BJ (cell line): Measurements from ENCODE around the gene USH2A. TPM values are rescaled to one million over a fixed set of nuclear protein-coding genes. Genes with fewer than 3 reads are reported as not detected.

Experiments used
- CTCF ChIA-PET: fragments of 350-600 bp; formaldehyde crosslinking; extraction: SDS; loops from one replicate; lab custom pipeline; 2021; ENCODE audit warnings: antibody characterized with exemption, inconsistent platforms; lab: Yijun Ruan, JAX
- POLR2A ChIA-PET: fragments of 300-600 bp; sonication (Branson Sonifier 250); formaldehyde crosslinking; extraction: SDS; loops from one replicate; lab custom pipeline; 2021; ENCODE audit warnings: antibody characterized with exemption; lab: Charles Lee
- DNase-seq: peaks from one replicate; pipeline ENCODE4 v3.0.0-alpha.2; 2011; ENCODE audit warnings: low read depth
- H3K27me3 ChIP-seq: 2 replicates; pipeline ENCODE4 v1.6.0; 2011; ENCODE audit warnings: low read length; ENCODE audit not compliant: control insufficient read depth, insufficient read depth
- H3K36me3 ChIP-seq: 2 replicates; pipeline ENCODE4 v1.5.1; 2011; ENCODE audit warnings: low read length; ENCODE audit not compliant: control insufficient read depth, insufficient read depth
- H3K4me3 ChIP-seq: 2 replicates; pipeline ENCODE4 v1.5.1; 2011; ENCODE audit warnings: low read depth, mild to moderate bottlenecking, control low read depth, low read length
- polyA plus RNA-seq: library from polyadenylated mRNA; depleted of rRNA; stranded (reverse); fragments of >200 nt; gene quantifications from 2 replicates; pipeline ENCODE4 v1.2.3, GENCODE V29; 2011
- small RNA-seq: library from RNA; depleted of rRNA; stranded (forward); fragments of <200 nt; gene quantifications from one replicate; pipeline ENCODE3, GENCODE V24; 2012; ENCODE audit warnings: low replicate concordance, low read depth; ENCODE audit not compliant: insufficient read length
- TF ChIP-seq, protein P1 (sequence below): IDR thresholded peaks from 2 replicates; pipeline ENCODE4 v1.5.1; 2011; ENCODE audit warnings: low read depth, mild to moderate bottlenecking, control low read depth, inconsistent platforms, low read length, moderate library complexity; ENCODE audit not compliant: insufficient read depth

Gene USH2A
- polyA plus RNA-seq, 1 experiment: under 0.01 TPM

DNA sequence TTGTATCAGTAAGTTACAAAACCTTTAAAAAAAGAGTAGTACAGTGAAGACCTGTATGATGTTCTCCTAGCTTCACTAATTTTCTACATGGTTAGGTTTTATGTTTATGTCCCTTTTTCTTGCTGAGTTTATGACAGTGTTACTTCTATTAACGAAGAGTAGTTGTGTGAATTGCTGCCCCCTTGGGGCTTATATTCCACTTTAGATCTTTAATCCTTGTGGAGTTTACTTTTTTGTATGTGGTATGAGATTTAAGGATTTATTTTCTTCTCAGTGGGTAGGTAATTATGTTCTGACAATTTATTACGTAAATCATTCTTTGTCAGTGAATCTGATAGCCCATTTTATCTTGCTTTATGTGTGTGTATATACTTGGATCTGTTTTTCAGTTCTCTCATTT, 841.4 kb downstream of the USH2A start:
- CTCF ChIA-PET: no interaction called here
- no peaks in the 10 kb centered on the region for H3K27me3 ChIP-seq
- no peak for DNase-seq
- H3K36me3 ChIP-seq: no peaks in the 10 kb centered on the region; the same call in 1 of the 2 replicates
- TF ChIP-seq, protein P1, sequence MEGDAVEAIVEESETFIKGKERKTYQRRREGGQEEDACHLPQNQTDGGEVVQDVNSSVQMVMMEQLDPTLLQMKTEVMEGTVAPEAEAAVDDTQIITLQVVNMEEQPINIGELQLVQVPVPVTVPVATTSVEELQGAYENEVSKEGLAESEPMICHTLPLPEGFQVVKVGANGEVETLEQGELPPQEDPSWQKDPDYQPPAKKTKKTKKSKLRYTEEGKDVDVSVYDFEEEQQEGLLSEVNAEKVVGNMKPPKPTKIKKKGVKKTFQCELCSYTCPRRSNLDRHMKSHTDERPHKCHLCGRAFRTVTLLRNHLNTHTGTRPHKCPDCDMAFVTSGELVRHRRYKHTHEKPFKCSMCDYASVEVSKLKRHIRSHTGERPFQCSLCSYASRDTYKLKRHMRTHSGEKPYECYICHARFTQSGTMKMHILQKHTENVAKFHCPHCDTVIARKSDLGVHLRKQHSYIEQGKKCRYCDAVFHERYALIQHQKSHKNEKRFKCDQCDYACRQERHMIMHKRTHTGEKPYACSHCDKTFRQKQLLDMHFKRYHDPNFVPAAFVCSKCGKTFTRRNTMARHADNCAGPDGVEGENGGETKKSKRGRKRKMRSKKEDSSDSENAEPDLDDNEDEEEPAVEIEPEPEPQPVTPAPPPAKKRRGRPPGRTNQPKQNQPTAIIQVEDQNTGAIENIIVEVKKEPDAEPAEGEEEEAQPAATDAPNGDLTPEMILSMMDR: no peak
- POLR2A ChIA-PET: no interaction called here
- H3K4me3 ChIP-seq: no peak overlapping the region

Small RNAs within 50 kb of the gene (small RNA-seq; reads per million reads assigned to genes)
- not detected for gene MRPS18BP1
- not detected for gene RF00108
